ENCODE results near the gene MARCKS.

DNA sequence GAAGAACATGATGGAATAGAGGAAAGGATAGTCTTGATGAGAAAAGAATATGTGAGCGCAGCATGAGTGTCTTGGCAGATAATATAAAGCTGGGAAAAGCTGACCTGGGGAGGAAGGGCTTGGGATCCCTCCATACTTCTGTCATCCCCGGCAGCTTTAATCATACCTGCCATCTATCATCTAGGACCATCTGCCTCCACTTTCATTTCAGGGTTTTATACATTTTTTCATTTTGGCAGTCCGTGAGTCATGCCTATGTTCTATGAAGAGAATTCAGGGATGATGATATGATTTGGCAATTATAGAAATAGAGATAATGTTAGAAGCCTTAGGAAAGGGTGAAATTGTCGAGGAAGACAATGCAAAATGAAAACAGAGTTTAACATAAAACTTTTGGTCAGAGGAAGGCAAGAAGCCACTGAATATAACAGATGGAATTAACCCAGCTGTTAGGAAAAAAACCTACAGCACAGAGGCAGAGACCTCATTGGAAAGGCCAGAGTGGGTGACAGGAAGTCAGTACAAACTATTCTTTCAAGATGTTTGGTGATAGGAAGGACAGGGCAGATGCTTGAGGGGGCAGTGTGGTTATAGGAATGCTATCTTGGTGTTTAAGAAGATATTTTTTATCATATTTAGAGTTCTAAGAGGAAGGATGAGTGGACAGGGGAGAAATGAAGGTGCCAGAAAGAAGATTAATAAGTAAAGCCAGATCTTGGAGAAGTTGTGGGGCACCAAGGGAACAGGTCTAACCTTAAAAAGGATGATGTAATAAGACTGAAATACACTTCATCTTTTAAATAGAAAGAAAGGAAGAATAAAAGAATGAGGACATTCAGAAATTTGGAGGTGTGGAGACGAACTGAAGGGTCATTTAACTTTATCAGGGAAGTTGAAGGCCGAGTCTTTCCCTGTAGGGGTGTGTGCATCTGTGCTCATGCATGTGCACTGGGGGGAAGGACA is 37.8 kb downstream of the MARCKS start:
- TF ChIP-seq, protein P1, sequence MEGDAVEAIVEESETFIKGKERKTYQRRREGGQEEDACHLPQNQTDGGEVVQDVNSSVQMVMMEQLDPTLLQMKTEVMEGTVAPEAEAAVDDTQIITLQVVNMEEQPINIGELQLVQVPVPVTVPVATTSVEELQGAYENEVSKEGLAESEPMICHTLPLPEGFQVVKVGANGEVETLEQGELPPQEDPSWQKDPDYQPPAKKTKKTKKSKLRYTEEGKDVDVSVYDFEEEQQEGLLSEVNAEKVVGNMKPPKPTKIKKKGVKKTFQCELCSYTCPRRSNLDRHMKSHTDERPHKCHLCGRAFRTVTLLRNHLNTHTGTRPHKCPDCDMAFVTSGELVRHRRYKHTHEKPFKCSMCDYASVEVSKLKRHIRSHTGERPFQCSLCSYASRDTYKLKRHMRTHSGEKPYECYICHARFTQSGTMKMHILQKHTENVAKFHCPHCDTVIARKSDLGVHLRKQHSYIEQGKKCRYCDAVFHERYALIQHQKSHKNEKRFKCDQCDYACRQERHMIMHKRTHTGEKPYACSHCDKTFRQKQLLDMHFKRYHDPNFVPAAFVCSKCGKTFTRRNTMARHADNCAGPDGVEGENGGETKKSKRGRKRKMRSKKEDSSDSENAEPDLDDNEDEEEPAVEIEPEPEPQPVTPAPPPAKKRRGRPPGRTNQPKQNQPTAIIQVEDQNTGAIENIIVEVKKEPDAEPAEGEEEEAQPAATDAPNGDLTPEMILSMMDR (IDR thresholded peaks at IDR 0.05; ENCODE audit: borderline replicate concordance, extremely low read depth, low read length, poor library complexity, severe bottlenecking): no peak
- TF ChIP-seq EZH2 (IDR thresholded peaks at IDR 0.05; ENCODE audit: borderline replicate concordance, low read depth, low read length, severe bottlenecking): no peak

Data from DND-41 (cell line).